ENCODE measurements around the gene RXFP2. TPM values are rescaled to one million over a fixed set of nuclear protein-coding genes. Genes with fewer than 3 reads are reported as not detected.

Gene RXFP2
- total and polyA plus RNA-seq, 3 donors from 2014 or later = 0.08 to 0.67 (median 0.43) TPM

DNA sequence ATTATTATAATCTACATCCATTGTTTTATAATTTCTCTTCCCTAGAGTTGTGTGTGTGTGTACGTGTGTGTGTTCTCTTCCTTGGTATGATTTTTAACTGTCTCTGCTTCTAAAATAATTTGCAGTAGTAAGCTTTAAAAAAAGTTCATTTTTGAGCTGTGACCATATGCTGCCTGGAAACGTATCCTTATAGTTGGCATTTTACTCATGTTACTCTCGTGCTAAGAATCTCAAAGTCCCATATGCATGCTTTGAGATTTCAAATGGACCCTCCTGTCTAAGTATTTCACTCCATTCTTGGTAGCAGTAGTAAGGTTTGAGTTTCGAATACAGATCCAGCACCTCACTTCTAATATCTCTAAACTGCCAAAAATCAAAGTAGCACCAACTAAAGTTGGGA lies 109.9 kb downstream of the RXFP2 start:
- no peaks in the 10 kb centered on the region for H3K9me3 ChIP-seq
- H3K4me1 ChIP-seq = peaks cover 8% of the 10 kb centered on the region
- 77 to 81% methylated on average over 4 of the region's 4 CpGs for WGBS, 2 donors
- H3K27ac ChIP-seq = no peak overlapping the region
- DNase-seq = no peak
- H3K27me3 ChIP-seq = no peaks in the 10 kb centered on the region
- H3K36me3 ChIP-seq (ENCODE audit: low read depth, missing control alignments) = no peaks in the 10 kb centered on the region
- H3K4me3 ChIP-seq = no peak overlapping the region
- TF ChIP-seq POLR2A (IDR thresholded peaks at IDR 0.05) = no peak
- no peak for TF ChIP-seq CTCF (IDR thresholded peaks at IDR 0.05)
- intact Hi-C loops (cut with DNase I; ENCODE audit: low total_unique reads) = no loop called here

DNA sequence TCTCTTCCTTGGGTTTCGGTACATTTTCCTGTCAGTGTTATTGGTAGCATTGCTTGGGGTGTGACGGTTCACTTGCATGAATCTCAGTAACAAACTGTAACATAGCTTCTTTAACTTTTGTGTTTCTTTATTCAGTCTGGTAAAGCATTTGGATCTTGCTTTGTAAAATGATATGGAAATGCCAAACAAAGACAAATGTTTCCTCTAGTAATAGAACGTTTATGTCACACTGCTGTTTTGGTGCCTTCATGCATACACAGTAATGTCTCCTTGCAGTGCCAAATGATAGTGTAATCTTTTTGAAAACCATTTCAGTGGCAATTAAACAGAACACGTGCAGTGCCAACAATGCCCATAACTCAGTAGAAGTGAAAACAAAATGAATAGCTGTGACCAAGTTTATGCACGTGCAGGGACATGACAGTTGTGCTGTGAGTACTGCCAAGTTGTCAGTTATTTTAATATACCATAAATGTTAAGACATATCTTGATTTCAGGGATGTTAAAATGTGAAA lies 110.8 kb downstream of the RXFP2 start:
- 63 to 64% methylated on average over 5 of the region's 5 CpGs for WGBS, 2 donors
- TF ChIP-seq CTCF (IDR thresholded peaks at IDR 0.05) (no peak), POLR2A (IDR thresholded peaks at IDR 0.05) (no peak)
- Histone ChIP-seq H3K4me1 (peaks cover 8% of the 10 kb centered on the region), H3K4me3 (no peak overlapping the region), H3K27me3 (no peaks in the 10 kb centered on the region), H3K9me3 (no peaks in the 10 kb centered on the region), H3K27ac (no peak overlapping the region), H3K36me3 (ENCODE audit: low read depth, missing control alignments) (no peaks in the 10 kb centered on the region)
- DNase-seq = no peak
- intact Hi-C loops (cut with DNase I; ENCODE audit: low total_unique reads) = no loop called here

- no peak for TF ChIP-seq CTCF (IDR thresholded peaks at IDR 0.05)
- TF ChIP-seq POLR2A (IDR thresholded peaks at IDR 0.05) = no peak
- H3K4me1 ChIP-seq = no peaks in the 10 kb centered on the region
- no peak for DNase-seq
- intact Hi-C loops (cut with DNase I; ENCODE audit: low total_unique reads) = no loop called here
- H3K36me3 ChIP-seq (ENCODE audit: low read depth, missing control alignments) = no peaks in the 10 kb centered on the region
- WGBS, 2 donors = 95 to 97% methylated on average over 6 of the region's 6 CpGs
- no peaks in the 10 kb centered on the region for H3K27me3 ChIP-seq
- no peaks in the 10 kb centered on the region for H3K9me3 ChIP-seq
- no peak overlapping the region for H3K4me3 ChIP-seq
- H3K27ac ChIP-seq = no peak overlapping the region
These were observed 111.9 kb downstream of the RXFP2 start for GRCh38 chr13:31851216-31851615.

All from testis (tissue), 3 donors.